GM18951 (cell line): ENCODE measurements around the gene TMEM41B.
"Not testable (repeated sequence)": the region's sequence is repeated elsewhere in the genome, so short reads cannot be mapped to it uniquely, and the experiment has no call there.

ENCODE experiments used
- POLR2A ChIP-seq: IDR thresholded peaks from 4 replicates; pipeline ENCODE4 v1.6.1; 2011; ENCODE audit warnings: mild to moderate bottlenecking; ENCODE audit not compliant: insufficient read length, insufficient read depth; ENCODE audit errors: extremely low read depth
- in situ Hi-C: fragments of 300-500 bp; cut with MboI; formaldehyde crosslinking; loops from one replicate; pipeline ENCODE4 v1.12.0; 2022; ENCODE audit warnings: low sequenced_read_pairs, mixed read lengths, inconsistent platforms; ENCODE audit not compliant: unreplicated experiment

Gene TMEM41B

GRCh38 chr11:9274499-9275258 lies 39.7 kb downstream of the TMEM41B start:
- in situ Hi-C loops = no loop called here
- no peak for TF ChIP-seq POLR2A

GRCh38 chr11:9273376-9274336 lies 40.7 kb downstream of the TMEM41B start:
- in situ Hi-C loops = no loop called here
- no peak for TF ChIP-seq POLR2A

GRCh38 chr11:9269492-9270013 lies 44.8 kb downstream of the TMEM41B start:
- no peak for TF ChIP-seq POLR2A
- in situ Hi-C loops = no loop called here

- in situ Hi-C loops = no loop called here
- no peak for TF ChIP-seq POLR2A
Measured at GRCh38 chr11:9267680-9268079, 46.7 kb downstream of the TMEM41B start.

GRCh38 chr11:9266926-9267325 lies 47.5 kb downstream of the TMEM41B start:
- in situ Hi-C loops = no loop called here
- TF ChIP-seq POLR2A = no peak

- in situ Hi-C loops = no loop called here
- TF ChIP-seq POLR2A = no peak
Measured at GRCh38 chr11:9266132-9266736, 48.2 kb downstream of the TMEM41B start.

GRCh38 chr11:9265211-9266131 lies 48.9 kb downstream of the TMEM41B start, which contains the start of gene DENND5A:
DENND5A (minus strand) TSS chr11:9265350; CDS start chr11:9265069, 281 bp downstream.
- in situ Hi-C loops = no loop called here
- peak; percentile 36 for TF ChIP-seq POLR2A

- in situ Hi-C loops = no loop called here
Measured at GRCh38 chr11:9264316-9265210, 49.8 kb downstream of the TMEM41B start.

GRCh38 chr11:9263840-9264315 lies 50.5 kb downstream of the TMEM41B start:
- TF ChIP-seq POLR2A = no peak
- in situ Hi-C loops = no loop called here

More at GRCh38 chr11:9264316-9265210, 49.8 kb downstream of the TMEM41B start:
- no peak for TF ChIP-seq POLR2A

GRCh38 chr11:9260838-9261146 lies 53.6 kb downstream of the TMEM41B start:
- in situ Hi-C loops = not testable (repeated sequence)
